HG03575 (cell line): Measurements from ENCODE around the gene TENM3.
"Not testable (repeated sequence)": the region's sequence is repeated elsewhere in the genome, so short reads cannot be mapped to it uniquely, and the experiment has no call there.

Source experiments
- ATAC-seq: cut with Tn5 transposase; IDR thresholded peaks from one replicate; pipeline ENCODE4 v1.9.1; 2021; ENCODE audit not compliant: unreplicated experiment, insufficient number of reproducible peaks, low FRiP score; ENCODE audit errors: extremely low read depth

The TENM3 gene

DNA sequence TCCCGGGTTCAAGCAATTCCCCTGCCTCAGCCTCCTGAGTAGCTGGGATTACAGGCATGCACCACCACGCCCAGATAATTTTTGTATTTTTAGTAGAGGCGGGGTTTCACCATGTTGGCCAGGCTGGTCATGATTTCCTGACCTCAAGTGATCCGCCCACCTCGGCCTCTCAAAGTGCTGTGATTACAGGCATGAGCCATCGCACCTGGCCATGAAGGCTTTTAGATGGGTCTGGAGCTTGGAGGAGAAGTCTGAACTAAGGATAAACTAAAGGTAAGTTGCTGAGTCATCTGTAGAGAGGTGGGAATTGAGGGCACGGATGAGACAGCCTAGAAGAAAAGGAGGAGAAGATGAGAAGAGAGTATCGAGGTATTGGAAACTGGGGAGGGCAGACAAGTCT is at the start of gene TENM3:
Gene TENM3, plus strand, starts transcription at position 199 of the 400 bp plus-strand sequence. CDS start 80,619 bp downstream, outside the sequence.
- not testable (repeated sequence) for ATAC-seq

- ATAC-seq: no peak
Measured at GRCh38 chr4:182194091-182194824, 48.9 kb upstream of the TENM3 start.

DNA sequence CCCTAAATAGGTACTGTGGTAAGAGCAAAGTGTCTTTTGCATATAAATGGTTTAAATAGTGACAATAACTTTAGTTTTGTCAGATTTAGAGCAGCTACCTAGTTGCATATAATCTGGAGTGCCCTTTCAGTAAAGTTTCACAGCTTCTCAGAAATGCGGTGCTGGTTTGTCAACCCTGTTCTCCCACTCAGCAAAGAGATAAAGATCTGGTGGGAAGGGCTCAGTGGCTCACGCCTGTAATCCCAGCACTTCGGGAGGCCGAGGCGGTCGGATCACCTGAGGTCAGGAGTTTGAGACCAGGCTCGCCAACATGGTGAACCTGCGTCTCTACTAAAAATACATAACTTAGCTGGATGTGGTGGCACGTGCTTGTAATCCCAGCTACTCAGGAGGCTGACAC is 45.6 kb upstream of the TENM3 start:
- ATAC-seq: no peak

- no peak for ATAC-seq
Measured at GRCh38 chr4:182201871-182202270, 41.3 kb upstream of the TENM3 start.

DNA sequence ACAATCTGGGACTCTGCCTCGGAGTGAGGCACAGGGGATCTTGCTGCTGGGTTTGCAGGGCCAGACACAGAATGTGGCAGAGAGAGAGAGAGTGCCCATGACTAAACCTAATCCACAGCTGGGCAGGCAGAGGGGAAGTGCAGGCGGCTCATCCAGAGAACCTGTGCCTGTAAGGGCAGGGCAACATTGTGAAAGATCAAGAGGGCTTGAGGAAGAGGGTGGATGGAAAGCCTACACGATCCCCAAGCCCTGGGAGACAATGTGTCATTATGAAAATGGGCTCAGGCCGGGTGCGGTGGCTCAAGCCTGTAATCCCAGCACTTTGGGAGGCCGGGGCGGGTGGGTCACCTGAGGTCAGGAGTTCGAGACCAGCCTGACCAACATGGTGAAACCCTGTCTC is 40.6 kb upstream of the TENM3 start:
- no peak for ATAC-seq

DNA sequence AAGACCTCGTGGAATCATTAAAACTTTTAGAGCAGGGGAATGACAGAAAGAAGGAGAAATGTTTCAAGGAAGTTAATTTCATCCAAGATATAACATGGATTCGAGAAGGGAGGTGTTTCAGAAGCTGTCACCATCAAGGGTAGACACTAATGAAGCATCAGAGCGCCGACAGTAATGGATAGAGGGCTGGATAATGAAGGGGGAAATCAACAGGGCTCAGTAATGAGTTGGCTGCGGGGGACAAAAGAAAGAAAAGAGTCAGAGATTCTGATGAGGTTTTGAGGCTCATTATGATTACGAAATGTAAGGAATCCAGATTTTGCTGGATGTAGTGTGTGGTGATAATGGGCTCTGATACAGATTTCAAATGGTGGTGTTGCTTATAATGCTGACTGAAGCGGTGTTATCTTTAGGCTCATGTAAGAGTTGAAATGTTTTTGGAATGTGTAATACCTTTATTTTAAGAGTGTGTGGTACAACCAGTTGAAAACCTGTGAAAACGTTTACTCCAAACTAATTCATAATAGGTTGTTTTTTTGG is 39.3 kb upstream of the TENM3 start:
- ATAC-seq: no peak

DNA sequence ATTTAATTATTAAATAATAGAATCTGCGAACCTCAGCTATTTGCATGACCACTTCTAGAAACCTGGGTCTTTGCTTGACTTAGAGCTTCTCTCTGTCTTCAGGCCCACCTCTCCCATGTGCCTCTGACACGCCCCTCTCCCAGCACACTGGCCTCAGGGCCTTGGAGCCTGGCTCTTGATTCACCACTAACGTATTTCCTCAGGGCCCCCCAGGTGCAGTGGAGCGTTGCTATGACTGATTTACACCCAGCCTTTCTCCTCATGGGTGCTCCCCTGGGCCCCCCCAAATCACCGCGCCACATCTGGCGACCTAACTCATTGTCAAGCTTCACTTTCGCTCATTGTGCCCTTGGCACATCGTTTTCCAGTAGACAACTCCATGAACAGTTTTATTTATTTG is 37.9 kb upstream of the TENM3 start:
- ATAC-seq: no peak

DNA sequence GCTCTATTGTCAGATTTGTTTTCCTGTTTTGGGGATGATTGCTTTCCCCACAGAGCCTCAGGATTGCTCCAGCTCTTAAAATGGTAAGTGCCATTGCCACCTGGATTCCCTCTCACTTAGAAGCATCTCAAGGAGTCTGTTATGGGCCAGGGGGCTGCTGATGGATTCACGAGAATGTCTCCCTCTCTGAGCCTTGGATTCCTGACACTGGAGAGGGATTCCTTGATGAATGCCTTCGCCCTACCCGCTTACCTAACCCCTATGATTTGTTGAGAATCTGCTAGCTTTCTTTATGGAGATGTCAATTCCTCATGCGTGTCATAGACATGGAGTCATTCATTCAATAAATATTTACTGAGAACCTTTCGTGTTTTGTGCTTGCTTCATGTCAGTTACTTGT is 36.9 kb upstream of the TENM3 start:
- ATAC-seq: no peak

DNA sequence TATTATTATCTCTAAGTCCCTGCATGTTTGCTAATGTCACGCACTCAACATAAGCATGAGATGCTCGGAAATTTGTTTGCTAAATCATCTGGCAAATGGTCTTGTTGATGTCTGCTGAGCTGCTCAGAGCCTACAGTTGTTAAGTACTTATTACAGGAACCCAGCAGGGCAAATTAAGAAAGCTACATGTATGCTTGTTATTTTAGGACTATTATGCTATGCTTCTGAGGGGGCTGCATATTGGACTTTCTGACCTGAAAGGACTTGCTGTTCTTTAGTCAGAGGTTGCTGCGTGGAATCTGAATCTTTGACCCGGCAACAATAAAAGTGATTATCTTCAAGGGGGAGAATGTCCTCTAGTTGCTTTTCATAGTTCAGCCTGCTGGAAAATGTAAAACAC is 36.3 kb upstream of the TENM3 start:
- ATAC-seq: no peak

GRCh38 chr4:182207830-182208396 is 35.3 kb upstream of the TENM3 start:
- ATAC-seq: no peak

- no peak for ATAC-seq
Measured at GRCh38 chr4:182208526-182209050, 34.6 kb upstream of the TENM3 start.

GRCh38 chr4:182212211-182212761 is 30.9 kb upstream of the TENM3 start:
- ATAC-seq: no peak

GRCh38 chr4:182213004-182213403 is 30.2 kb upstream of the TENM3 start:
- no peak for ATAC-seq

GRCh38 chr4:182215148-182215547 is 28.1 kb upstream of the TENM3 start:
- no peak for ATAC-seq

DNA sequence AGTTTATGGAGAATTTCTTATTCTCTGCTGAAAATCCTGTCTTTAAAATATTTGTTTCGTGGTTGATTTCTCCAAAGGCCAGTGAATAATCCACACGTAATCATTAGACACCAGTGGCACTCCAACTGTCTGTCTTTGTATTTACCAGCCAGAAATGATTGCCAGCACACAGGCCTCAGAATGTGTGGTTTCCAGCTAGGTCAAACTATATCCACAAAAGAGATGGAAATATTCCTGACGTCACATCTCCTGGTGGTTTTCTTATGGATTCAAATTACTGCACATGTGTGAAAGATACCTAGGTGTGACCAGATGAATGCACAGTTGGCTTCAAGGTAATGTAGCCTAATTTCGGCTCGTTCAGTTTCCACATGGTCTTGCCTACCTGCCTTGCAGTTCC is 27.2 kb upstream of the TENM3 start:
- ATAC-seq: no peak

DNA sequence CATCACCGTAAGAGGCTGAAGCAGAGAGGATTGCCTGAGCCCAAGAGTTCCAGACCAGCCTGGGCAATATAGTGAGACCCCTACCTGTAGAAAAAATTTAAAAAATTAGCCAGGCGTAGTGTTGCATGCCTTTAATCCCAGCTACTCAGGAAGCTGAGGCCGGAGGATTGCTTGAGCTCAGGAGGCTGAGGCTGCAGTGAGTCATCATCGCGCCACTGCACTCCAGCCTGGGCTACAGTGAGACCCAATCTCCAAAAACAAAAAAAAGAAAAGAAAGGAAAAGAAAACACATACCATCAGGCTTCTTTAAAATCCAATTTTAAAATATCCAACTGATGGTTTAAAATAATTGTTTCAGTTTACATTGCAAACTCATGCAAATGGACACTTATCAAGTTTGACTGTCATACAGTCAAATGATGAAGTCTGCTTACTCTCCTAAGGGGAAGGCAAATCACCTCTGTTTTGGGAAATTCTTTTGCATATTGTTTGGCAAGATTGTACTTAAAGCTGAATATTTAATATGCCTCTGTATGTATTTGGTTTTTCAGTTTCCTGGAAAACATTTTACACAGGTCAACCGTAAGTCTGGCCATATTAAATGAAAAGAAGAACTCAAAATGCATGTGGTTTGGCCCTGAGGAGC is 23.7 kb upstream of the TENM3 start:
- no peak for ATAC-seq

GRCh38 chr4:182221987-182222386 is 21.2 kb upstream of the TENM3 start:
- ATAC-seq: no peak

DNA sequence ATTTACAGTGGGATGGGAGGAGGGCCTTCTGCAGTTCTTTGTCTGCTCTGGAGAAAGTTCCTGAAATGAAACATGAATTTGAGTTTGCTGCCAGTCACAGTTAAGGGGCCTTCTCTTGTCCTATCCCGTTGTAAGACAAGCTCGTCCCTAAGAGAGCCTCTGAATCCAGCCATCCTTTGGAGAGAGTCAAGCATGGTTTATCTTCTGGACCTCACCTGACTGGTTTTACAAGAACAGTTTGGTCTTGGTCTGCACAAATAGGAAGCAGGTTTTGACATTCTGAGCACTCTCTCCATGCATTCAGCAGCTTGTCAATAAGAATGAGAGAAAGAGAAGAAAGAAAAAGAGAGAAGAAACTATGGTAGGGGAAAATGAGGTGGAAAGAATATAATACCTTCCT is 20.4 kb upstream of the TENM3 start:
- ATAC-seq: no peak

DNA sequence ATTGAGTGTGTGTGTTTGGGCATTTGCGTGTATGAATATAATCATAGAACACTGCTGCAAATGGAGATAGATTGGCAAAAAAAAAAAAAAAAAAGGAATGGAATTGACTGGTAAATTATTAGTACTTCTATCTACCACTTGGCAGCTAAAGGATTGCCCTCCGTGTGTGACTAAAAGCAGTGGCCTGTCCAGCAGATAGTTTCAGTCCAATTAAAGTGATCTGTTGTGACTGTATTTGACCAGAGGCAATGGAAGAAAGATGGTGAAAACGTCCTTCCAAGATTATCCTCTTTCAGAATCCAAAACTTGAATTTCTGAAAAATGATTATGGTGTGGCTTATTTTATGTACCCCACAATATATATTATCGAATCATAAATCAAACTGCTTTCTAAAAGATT is 19.5 kb upstream of the TENM3 start:
- no peak for ATAC-seq
